Measurements from ENCODE around the gene KCTD1.
"Not testable (repeated sequence)": the region's sequence is repeated elsewhere in the genome, so short reads cannot be mapped to it uniquely, and the experiment has no call there.

KCTD1 gene

GRCh38 chr18:26457611-26458353 lies 90.6 kb downstream of the KCTD1 start:
- no peak for DNase-seq

GRCh38 chr18:26457195-26457594 lies 91.2 kb downstream of the KCTD1 start:
- DNase-seq, result no peak

- no peak for DNase-seq
Observed at GRCh38 chr18:26456070-26456491, 92.3 kb downstream of the KCTD1 start.

GRCh38 chr18:26455639-26456038 lies 92.7 kb downstream of the KCTD1 start:
- DNase-seq, result no peak

- no peak for DNase-seq
Observed at GRCh38 chr18:26454616-26455015, 93.7 kb downstream of the KCTD1 start.

- DNase-seq, result no peak
Observed at GRCh38 chr18:26454192-26454591, 94.2 kb downstream of the KCTD1 start.

- DNase-seq, result no peak
Observed at GRCh38 chr18:26453386-26453901, 94.9 kb downstream of the KCTD1 start.

- no peak for DNase-seq
Observed at GRCh38 chr18:26450989-26451682, 97.2 kb downstream of the KCTD1 start.

GRCh38 chr18:26448714-26449159 lies 99.6 kb downstream of the KCTD1 start:
- DNase-seq, result no peak

GRCh38 chr18:26443853-26444252 lies 104.5 kb downstream of the KCTD1 start:
- no peak for DNase-seq

- no peak for DNase-seq
Observed at GRCh38 chr18:26442126-26442525, 106.2 kb downstream of the KCTD1 start.

GRCh38 chr18:26440644-26441043 lies 107.7 kb downstream of the KCTD1 start:
- DNase-seq, result no peak

- no peak for DNase-seq
Observed at GRCh38 chr18:26439537-26439936, 108.8 kb downstream of the KCTD1 start.

- DNase-seq, result no peak
Observed at GRCh38 chr18:26438980-26439379, 109.4 kb downstream of the KCTD1 start.

- not testable (repeated sequence) for DNase-seq
Observed at GRCh38 chr18:26437634-26438033, 110.7 kb downstream of the KCTD1 start.

- DNase-seq, result peak; percentile 85
Observed at GRCh38 chr18:26436176-26437051, 111.9 kb downstream of the KCTD1 start.

GRCh38 chr18:26435415-26436095 lies 112.8 kb downstream of the KCTD1 start:
- DNase-seq, result no peak

- DNase-seq, result no peak
Observed at GRCh38 chr18:26434887-26435286, 113.5 kb downstream of the KCTD1 start.

- DNase-seq, result no peak
Observed at GRCh38 chr18:26432651-26433424, 115.5 kb downstream of the KCTD1 start.

- DNase-seq, result peak; percentile 87
Observed at GRCh38 chr18:26429535-26430226, 118.7 kb downstream of the KCTD1 start.

GRCh38 chr18:26425148-26425531 lies 123.2 kb downstream of the KCTD1 start:
- DNase-seq, result peak; percentile 19
